K562 (cell line): ENCODE results near the gene BCL2L13. TPM values are rescaled to one million over a fixed set of nuclear protein-coding genes. Genes with fewer than 3 reads are reported as not detected.

Experiments
- ATAC-seq: fragments of 200-7000 bp; cut with Tn5 transposase; 3 replicates; pipeline ENCODE4 v1.9.1; 2020; ENCODE audit warnings: moderate library complexity
- BruUV-seq: library from RNA; stranded (reverse); fragments of 400-500 nt; replicated peaks from 2 replicates; lab custom pipeline; 2021; lab: Mats Ljungman, UMichigan
- CTCF ChIA-PET: fragments of 300-600 bp; formaldehyde crosslinking; extraction: SDS; loops from one replicate; lab custom pipeline; 2021; ENCODE audit warnings: low intra/inter-chr PET ratio; lab: Yijun Ruan, JAX
- POLR2A ChIA-PET: fragments of 300-600, 350-650 bp; sonication (Branson Sonifier 250); formaldehyde crosslinking; extraction: SDS; loops from one replicate; lab custom pipeline; 2021; ENCODE audit warnings: antibody characterized with exemption, inconsistent platforms; lab: Yijun Ruan, JAX
- DNase-seq, 4 experiments: peaks; one replicate each; pipeline versions ENCODE4 v3.0.0 to v3.0.0-alpha.2; 2011 to 2018; ENCODE audit warnings: low spot score in 3 of 4, mixed read lengths in 3 of 4; ENCODE audit errors: extremely low read depth in 1 of 4
- FAIRE-seq: peaks from 2 replicates; lab custom pipeline; 2011; peaks lifted over from hg19 to GRCh38; lab: Jason Lieb, UNC
- H2AFZ ChIP-seq: 2 replicates; pipeline ENCODE4 v1.6.0; 2011; ENCODE audit warnings: low read depth, low read length, control low read depth, inconsistent platforms
- H3K27ac ChIP-seq: fragments of 200-600 bp; 3 replicates; pipeline ENCODE4 v1.8.0; 2011; ENCODE audit warnings: low read depth, mild to moderate bottlenecking, control low read depth, inconsistent platforms, low read length, moderate library complexity, mixed read lengths; ENCODE audit errors: extremely low read depth
- H3K27me3 ChIP-seq, 2 experiments: fragments of 300-600 bp in 1 of 2; 2 replicates in 1 of 2; 3 replicates in 1 of 2; pipeline versions ENCODE4 v1.6.0 to v1.8.0; 2011; ENCODE audit warnings: inconsistent platforms in 2 of 2, low read length in 2 of 2, mild to moderate bottlenecking in 1 of 2, mixed read lengths in 1 of 2, moderate library complexity in 1 of 2; ENCODE audit not compliant: control insufficient read depth in 2 of 2, insufficient read depth in 2 of 2
- H3K36me3 ChIP-seq: fragments of 300-600 bp; 3 replicates; pipeline ENCODE4 v1.8.0; 2011; ENCODE audit warnings: mild to moderate bottlenecking, low read length, inconsistent platforms; ENCODE audit not compliant: control insufficient read depth, insufficient read depth
- H3K4me1 ChIP-seq, 2 experiments: fragments of 200-600 bp in 1 of 2; replicated peaks in 1 of 2; 2 replicates in 1 of 2; 3 replicates in 1 of 2; pipeline versions ENCODE4 v1.5.1 to v1.8.0; 2011; ENCODE audit warnings: inconsistent platforms in 2 of 2, low read length in 2 of 2, mild to moderate bottlenecking in 1 of 2, mixed read lengths in 1 of 2, moderate library complexity in 1 of 2; ENCODE audit not compliant: control insufficient read depth in 2 of 2, insufficient read depth in 2 of 2
- H3K4me2 ChIP-seq: 2 replicates; pipeline ENCODE4 v1.6.1; 2011; ENCODE audit warnings: low read length, control low read depth, inconsistent platforms, mixed read lengths; ENCODE audit not compliant: insufficient read depth
- H3K4me3 ChIP-seq: fragments of 200-600 bp; sonication (generic), shearing (Covaris generic); 2 replicates; pipeline ENCODE4 v1.5.1; 2016; ENCODE audit warnings: control low read depth, inconsistent platforms
- H3K79me2 ChIP-seq: fragments of 200-600 bp; 3 replicates; pipeline ENCODE4 v1.8.0; 2011; ENCODE audit warnings: low read length, inconsistent platforms; ENCODE audit not compliant: control insufficient read depth, insufficient read depth
- H3K9ac ChIP-seq, 2 experiments: 2 replicates each; pipeline versions ENCODE4 v1.6.0 to v1.6.1; 2011; ENCODE audit warnings: low read depth in 2 of 2, low read length in 2 of 2, control low read depth in 1 of 2, inconsistent platforms in 1 of 2, mild to moderate bottlenecking in 1 of 2, mixed read lengths in 1 of 2; ENCODE audit not compliant: insufficient read depth in 1 of 2
- H3K9me1 ChIP-seq: one replicate; pipeline ENCODE4 v1.6.0; 2011; ENCODE audit warnings: inconsistent platforms, mild to moderate bottlenecking, low read length, moderate library complexity; ENCODE audit not compliant: control insufficient read depth, insufficient read depth
- H3K9me3 ChIP-seq: replicated peaks from 2 replicates; pipeline ENCODE4 v1.5.1; 2011; ENCODE audit warnings: low read depth, low read length, inconsistent platforms; ENCODE audit not compliant: control insufficient read depth, insufficient read depth
- H4K20me1 ChIP-seq: replicated peaks from 2 replicates; pipeline ENCODE4 v1.6.1; 2011; ENCODE audit warnings: low read length, inconsistent platforms, mixed read lengths; ENCODE audit not compliant: control insufficient read depth, insufficient read depth
- ARHGAP35 ChIP-seq: fragments of 450-650 bp; IDR thresholded peaks from 2 replicates; pipeline ENCODE4 v1.6.1; 2018; ENCODE audit not compliant: partially characterized antibody
- FOXA1 ChIP-seq: fragments of 450-650 bp; IDR thresholded peaks from 2 replicates; pipeline ENCODE4 v1.6.1; 2016; ENCODE audit warnings: mild to moderate bottlenecking, borderline replicate concordance
- MAZ ChIP-seq, 2 experiments: fragments of 450-650 bp in 1 of 2; sonication (generic) in 1 of 2; formaldehyde crosslinking; IDR thresholded peaks in 1 of 2; conservative IDR thresholded peaks in 1 of 2; 2 replicates each; pipeline versions ENCODE4 v1.4.0 to v1.5.0; 2020; ENCODE audit warnings: mild to moderate bottlenecking in 1 of 2, missing genetic modification reagents in 1 of 2
- TCF3 ChIP-seq: sonication (generic); formaldehyde crosslinking; IDR thresholded peaks from 2 replicates; pipeline ENCODE4 v1.4.0; 2020; ENCODE audit warnings: mild to moderate bottlenecking, missing genetic modification reagents
- ZNF740 ChIP-seq, 3 experiments: fragments of 200-800 bp in 1 of 3; sonication (Bioruptor generic) in 1 of 3; sonication (generic) in 1 of 3; formaldehyde crosslinking in 1 of 3; IDR thresholded peaks; 2 replicates each; pipeline versions ENCODE4 v1.6.1 to v1.8.0; 2016 to 2022; ENCODE audit warnings: mild to moderate bottlenecking in 2 of 3, missing compliant biosample characterization in 2 of 3, missing genetic modification characterization in 2 of 3, missing genetic modification reagents in 1 of 3
- whole genome bisulfite sequencing: fragments of 100-300 bp; shearing (Covaris generic); methylation state at CpG from one replicate; pipeline ENCODE4 v1.1.6; 2016; ENCODE audit warnings: low coverage, mixed read lengths; ENCODE audit not compliant: insufficient coverage; ENCODE audit errors: missing lambda C conversion rate; 5-methylcytosine and 5-hydroxymethylcytosine counted together
- in situ Hi-C: fragments of 300-500 bp; cut with MboI; formaldehyde crosslinking; loops from 4 replicates; pipeline ENCODE4 v1.15.0; 2018; ENCODE audit warnings: inconsistent platforms, mixed read lengths
- intact Hi-C: fragments of 100-400 bp; cut with micrococcal nuclease; formaldehyde crosslinking; loops from 2 replicates; pipeline ENCODE4 v1.14.2; 2022
- polyA plus RNA-seq, 8 experiments: library from polyadenylated mRNA; depleted of rRNA in 4 of 8; stranded (reverse) in 5 of 8; unstranded in 3 of 8; fragments of >200 nt; fragmentation: Nextera tagmentation in 2 of 8; fragmentation: Illumina TruSeq in 1 of 8; extraction: Ambion mirVana in 2 of 8; extraction: Trizol in 1 of 8; gene quantifications; 2 replicates each; pipeline versions ENCODE4 v1.2.1 to v1.2.3, GENCODE V29; 2011 to 2014; ENCODE audit warnings: inconsistent platforms in 1 of 8, missing spikeins in 1 of 8
- total RNA-seq, 7 experiments: library from RNA; depleted of rRNA in 6 of 7; stranded (reverse); fragments of >200 nt in 6 of 7; fragmentation: Illumina TruSeq in 2 of 7; extraction: Trizol in 2 of 7; gene quantifications; 2 replicates each; pipeline versions ENCODE4 v1.2.1 to v1.2.3, GENCODE V29; 2011 to 2021; ENCODE audit warnings: low replicate concordance in 1 of 7
- TF ChIP-seq, protein P1 (sequence below): fragments of 450-650 bp; IDR thresholded peaks from 2 replicates; pipeline ENCODE4 v1.6.1; 2016; ENCODE audit warnings: low read depth

The BCL2L13 gene
- total and polyA plus RNA-seq, 9 of the 15 experiments (the other 6 are each of a cell fraction or from before 2014, with no cell fraction given), result 41.5 to 63.4 (median 56.5) TPM

DNA sequence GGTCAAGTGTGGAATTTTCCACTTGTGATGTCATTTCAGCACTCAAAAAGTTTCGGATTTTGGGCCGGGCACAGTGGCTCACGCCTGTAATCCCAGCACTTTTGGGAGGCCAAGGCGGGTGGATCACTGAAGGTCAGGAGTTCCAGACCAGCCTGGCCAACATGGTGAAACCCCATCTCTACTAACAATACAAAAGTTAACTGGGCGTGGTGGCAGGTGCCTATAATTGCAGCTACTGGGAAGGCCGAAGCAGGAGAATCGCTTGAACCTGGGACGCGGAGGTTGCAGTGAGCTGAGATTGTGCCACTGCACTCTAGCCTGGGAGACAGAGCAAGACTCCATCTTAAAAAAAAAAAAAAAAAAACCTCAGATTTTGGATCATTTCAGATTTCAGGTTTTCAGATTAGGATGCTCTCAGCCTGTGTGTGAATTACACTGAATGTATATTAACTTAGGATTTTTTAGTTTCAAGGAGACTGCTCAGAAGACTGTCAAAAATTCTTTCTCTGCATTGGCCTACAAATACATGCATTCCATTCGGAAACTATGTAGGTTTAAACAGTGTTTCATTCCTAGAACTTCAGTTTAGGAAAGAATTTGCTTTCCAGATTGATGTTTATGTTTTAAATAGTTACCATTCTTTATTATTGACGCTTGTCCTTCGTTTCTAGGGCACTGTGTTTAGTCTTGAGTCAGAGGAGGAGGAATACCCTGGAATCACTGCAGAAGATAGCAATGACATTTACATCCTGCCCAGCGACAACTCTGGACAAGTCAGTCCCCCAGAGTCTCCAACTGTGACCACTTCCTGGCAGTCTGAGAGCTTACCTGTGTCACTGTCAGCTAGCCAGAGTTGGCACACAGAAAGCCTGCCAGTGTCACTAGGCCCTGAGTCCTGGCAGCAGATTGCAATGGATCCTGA is 87.7 kb downstream of the BCL2L13 start:
- CTCF ChIA-PET, result no interaction called here
- Histone ChIP-seq H3K4me2 (no peak overlapping the region), H4K20me1 (no peaks in the 10 kb centered on the region), H3K9ac (no peak overlapping the region; a peak in 1 of 4 replicates), H3K27ac (no peak overlapping the region), H2AFZ (no peak overlapping the region), H3K36me3 (peaks cover 51% of the 10 kb centered on the region; the same call in 2 of the 3 replicates), H3K4me1 (peaks cover 0 to 8% of the 10 kb centered on the region in 2 experiments; a peak in 2 of 5 replicates), H3K79me2 (no peaks in the 10 kb centered on the region), H3K9me1 (no peaks in the 10 kb centered on the region), H3K27me3 (no peaks in the 10 kb centered on the region), H3K9me3 (no peaks in the 10 kb centered on the region), H3K4me3 (no peak overlapping the region)
- POLR2A ChIA-PET, result interaction anchor here (1.0 to 1.2 kb wide), 2 partner anchors 31 to 48 kb away, joined by 3 read pairs; no protein-coding TSS in a partner anchor
- DNase-seq (no peak), FAIRE-seq (no peak), ATAC-seq (no peak)
- BruUV-seq, result no TSS peak
- intact Hi-C loops (no loop called here), in situ Hi-C loops (no loop called here)
- 81% methylated on average over 13 of the region's 13 CpGs for WGBS
- TF ChIP-seq TCF3 (CRISPR knock-in tag) (no peak), ZNF740 (CRISPR knock-in tag; IDR thresholded peaks at IDR 0.05) (no peak), ZNF740 (tag; IDR thresholded peaks at IDR 0.05) (no peak), ARHGAP35 (no peak), MAZ (CRISPR knock-in tag; conservative IDR thresholded peaks at IDR 0.05 in 1 of 2, IDR thresholded peaks at IDR 0.05 in 1 of 2) (no peak), FOXA1 (no peak)
- TF ChIP-seq, protein P1, sequence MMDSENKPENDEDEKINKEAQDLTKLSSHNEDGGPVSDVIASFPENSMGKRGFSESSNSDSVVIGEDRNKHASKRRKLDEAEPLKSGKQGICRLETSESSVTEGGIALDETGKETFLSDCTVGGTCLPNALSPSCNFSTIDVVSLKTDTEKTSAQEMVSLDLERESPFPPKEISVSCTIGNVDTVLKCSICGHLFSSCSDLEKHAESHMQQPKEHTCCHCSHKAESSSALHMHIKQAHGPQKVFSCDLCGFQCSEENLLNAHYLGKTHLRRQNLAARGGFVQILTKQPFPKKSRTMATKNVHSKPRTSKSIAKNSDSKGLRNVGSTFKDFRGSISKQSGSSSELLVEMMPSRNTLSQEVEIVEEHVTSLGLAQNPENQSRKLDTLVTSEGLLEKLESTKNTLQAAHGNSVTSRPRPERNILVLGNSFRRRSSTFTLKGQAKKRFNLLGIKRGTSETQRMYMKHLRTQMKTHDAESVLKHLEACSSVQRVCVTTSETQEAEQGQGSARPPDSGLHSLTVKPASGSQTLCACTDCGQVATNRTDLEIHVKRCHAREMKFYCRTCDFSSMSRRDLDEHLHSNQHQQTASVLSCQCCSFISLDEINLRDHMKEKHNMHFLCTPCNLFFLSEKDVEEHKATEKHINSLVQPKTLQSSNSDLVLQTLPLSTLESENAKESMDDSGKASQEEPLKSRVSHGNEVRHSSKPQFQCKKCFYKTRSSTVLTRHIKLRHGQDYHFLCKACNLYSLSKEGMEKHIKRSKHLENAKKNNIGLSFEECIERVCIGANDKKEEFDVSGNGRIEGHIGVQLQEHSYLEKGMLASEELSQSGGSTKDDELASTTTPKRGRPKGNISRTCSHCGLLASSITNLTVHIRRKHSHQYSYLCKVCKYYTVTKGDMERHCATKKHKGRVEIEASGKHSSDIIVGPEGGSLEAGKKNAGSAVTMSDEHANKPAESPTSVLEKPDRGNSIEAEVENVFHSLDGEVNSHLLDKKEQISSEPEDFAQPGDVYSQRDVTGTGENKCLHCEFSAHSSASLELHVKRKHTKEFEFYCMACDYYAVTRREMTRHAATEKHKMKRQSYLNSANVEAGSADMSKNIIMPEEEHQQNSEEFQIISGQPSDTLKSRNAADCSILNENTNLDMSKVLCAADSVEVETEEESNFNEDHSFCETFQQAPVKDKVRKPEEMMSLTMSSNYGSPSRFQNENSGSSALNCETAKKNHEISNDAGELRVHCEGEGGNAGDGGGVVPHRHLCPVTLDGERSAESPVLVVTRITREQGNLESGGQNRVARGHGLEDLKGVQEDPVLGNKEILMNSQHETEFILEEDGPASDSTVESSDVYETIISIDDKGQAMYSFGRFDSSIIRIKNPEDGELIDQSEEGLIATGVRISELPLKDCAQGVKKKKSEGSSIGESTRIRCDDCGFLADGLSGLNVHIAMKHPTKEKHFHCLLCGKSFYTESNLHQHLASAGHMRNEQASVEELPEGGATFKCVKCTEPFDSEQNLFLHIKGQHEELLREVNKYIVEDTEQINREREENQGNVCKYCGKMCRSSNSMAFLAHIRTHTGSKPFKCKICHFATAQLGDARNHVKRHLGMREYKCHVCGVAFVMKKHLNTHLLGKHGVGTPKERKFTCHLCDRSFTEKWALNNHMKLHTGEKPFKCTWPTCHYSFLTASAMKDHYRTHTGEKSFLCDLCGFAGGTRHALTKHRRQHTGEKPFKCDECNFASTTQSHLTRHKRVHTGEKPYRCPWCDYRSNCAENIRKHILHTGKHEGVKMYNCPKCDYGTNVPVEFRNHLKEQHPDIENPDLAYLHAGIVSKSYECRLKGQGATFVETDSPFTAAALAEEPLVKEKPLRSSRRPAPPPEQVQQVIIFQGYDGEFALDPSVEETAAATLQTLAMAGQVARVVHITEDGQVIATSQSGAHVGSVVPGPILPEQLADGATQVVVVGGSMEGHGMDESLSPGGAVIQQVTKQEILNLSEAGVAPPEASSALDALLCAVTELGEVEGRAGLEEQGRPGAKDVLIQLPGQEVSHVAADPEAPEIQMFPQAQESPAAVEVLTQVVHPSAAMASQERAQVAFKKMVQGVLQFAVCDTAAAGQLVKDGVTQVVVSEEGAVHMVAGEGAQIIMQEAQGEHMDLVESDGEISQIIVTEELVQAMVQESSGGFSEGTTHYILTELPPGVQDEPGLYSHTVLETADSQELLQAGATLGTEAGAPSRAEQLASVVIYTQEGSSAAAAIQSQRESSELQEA, result no peak
